Gastrocnemius medialis (tissue), 4 donors: ENCODE results near the gene PLAGL1. TPM values are rescaled to one million over a fixed set of nuclear protein-coding genes. Genes with fewer than 3 reads are reported as not detected.

Source experiments
- ATAC-seq, 2 donors: fragments of 150-250 bp; one replicate each; pipeline ENCODE4 v1.9.1; 2016
- DNase-seq, 2 donors: peaks; one replicate each; pipeline ENCODE4 v3.0.0-alpha.2; 2019
- H3K27ac ChIP-seq, 4 donors: fragments of 200-600 bp; sonication (generic); 1 replicate in 1 of 4; 2 replicates in 3 of 4; pipeline ENCODE4 v1.5.1; 2016 to 2018; ENCODE audit warnings: mild to moderate bottlenecking in 2 of 4, moderate library complexity in 1 of 4
- H3K27me3 ChIP-seq, 3 donors: fragments of 200-600 bp; sonication (generic) in 2 of 3; 1 replicate in 1 of 3; 2 replicates in 2 of 3; pipeline versions ENCODE4 v1.5.1 to v1.6.0; 2016 to 2019; ENCODE audit warnings: mild to moderate bottlenecking in 1 of 3, moderate library complexity in 1 of 3
- H3K36me3 ChIP-seq, 2 donors: fragments of 200-600 bp; sonication (generic) in 1 of 2; one replicate each; pipeline ENCODE4 v1.5.1; 2017 to 2018
- H3K4me1 ChIP-seq, 2 donors: fragments of 200-600 bp; sonication (generic) in 1 of 2; one replicate each; pipeline ENCODE4 v1.5.1; 2016 to 2017; ENCODE audit warnings: mild to moderate bottlenecking in 2 of 2
- H3K4me3 ChIP-seq, 4 donors: fragments of 200-600 bp; sonication (generic) in 3 of 4; 1 replicate in 1 of 4; 2 replicates in 3 of 4; pipeline ENCODE4 v1.5.1; 2016 to 2019; ENCODE audit warnings: mild to moderate bottlenecking in 2 of 4
- H3K9me3 ChIP-seq, 3 donors: fragments of 200-600 bp; sonication (generic) in 2 of 3; 1 replicate in 1 of 3; 2 replicates in 2 of 3; pipeline ENCODE4 v1.5.1; 2016 to 2019
- CTCF ChIP-seq, 5 experiments: fragments of 450-650 bp in 3 of 5; fragments of 200-600 bp in 2 of 5; sonication (generic) in 2 of 5; IDR thresholded peaks in 4 of 5; conservative IDR thresholded peaks in 1 of 5; 1 replicate in 4 of 5; 2 replicates in 1 of 5; pipeline ENCODE4 v1.5.1; 2016 to 2019; ENCODE audit warnings: antibody characterized with exemption in 5 of 5, mild to moderate bottlenecking in 3 of 5, moderate library complexity in 3 of 5
- POLR2A ChIP-seq, 2 donors: fragments of 450-650 bp; IDR thresholded peaks; one replicate each; pipeline ENCODE4 v1.6.1; 2017; ENCODE audit warnings: antibody characterized with exemption in 2 of 2, mild to moderate bottlenecking in 2 of 2, moderate library complexity in 2 of 2
- in situ Hi-C, 4 donors: fragments of 200-750 bp; cut with MboI; loops; one replicate each; pipeline versions ENCODE4 v1.15.0 to v1.8.0; 2017; ENCODE audit warnings: low sequenced_read_pairs in 4 of 4
- intact Hi-C: fragments of 100-400 bp; cut with DNase I; formaldehyde crosslinking; loops from one replicate; pipeline ENCODE4 v1.15.1; 2023; ENCODE audit warnings: low total_unique reads
- total RNA-seq, 4 donors: library from RNA; depleted of rRNA; stranded (reverse); fragments of >200 nt; gene quantifications; one replicate each; pipeline versions ENCODE4 v1.1.0 to v1.2.3, GENCODE V29; 2016

PLAGL1 gene
- total RNA-seq, 4 donors from 2014 or later = 2.4 to 10.9 (median 3.8) TPM

GRCh38 chr6:143986463-143987065 lies 21.5 kb downstream of the PLAGL1 start:
- ATAC-seq (no peak), DNase-seq (no peak)
- Histone ChIP-seq H3K27ac (no peak overlapping the region), H3K4me3 (no peak overlapping the region), H3K9me3 (no peaks in the 10 kb centered on the region), H3K36me3 (no peaks in the 10 kb centered on the region), H3K27me3 (no peaks in the 10 kb centered on the region), H3K4me1 (no peaks in the 10 kb centered on the region)
- in situ Hi-C loops = no loop called here
- TF ChIP-seq POLR2A (IDR thresholded peaks at IDR 0.05) (no peak), CTCF (IDR thresholded peaks at IDR 0.05 in 4 of 5, conservative IDR thresholded peaks at IDR 0.05 in 1 of 5) (no peak)
- intact Hi-C loops = no loop called here

GRCh38 chr6:143984666-143985065 lies 23.4 kb downstream of the PLAGL1 start:
- no peak for ATAC-seq

GRCh38 chr6:143982968-143983367 lies 25.1 kb downstream of the PLAGL1 start:
- no peaks in the 10 kb centered on the region for H3K27me3 ChIP-seq
- in situ Hi-C loops (no loop called here), intact Hi-C loops (no loop called here)
- H3K9me3 ChIP-seq = no peaks in the 10 kb centered on the region
- DNase-seq (no peak), ATAC-seq (no peak)
- H3K4me1 ChIP-seq = no peaks in the 10 kb centered on the region
- no peak overlapping the region for H3K27ac ChIP-seq
- H3K4me3 ChIP-seq = no peak overlapping the region
- TF ChIP-seq POLR2A (IDR thresholded peaks at IDR 0.05) (no peak), CTCF (IDR thresholded peaks at IDR 0.05 in 4 of 5, conservative IDR thresholded peaks at IDR 0.05 in 1 of 5) (no peak)
- H3K36me3 ChIP-seq = no peaks in the 10 kb centered on the region

More at GRCh38 chr6:143984666-143985065, 23.4 kb downstream of the PLAGL1 start:
- no peak overlapping the region for H3K27ac ChIP-seq
- intact Hi-C loops (no loop called here), in situ Hi-C loops (no loop called here)
- H3K4me1 ChIP-seq = no peaks in the 10 kb centered on the region
- no peak for DNase-seq
- H3K4me3 ChIP-seq = no peak overlapping the region
- H3K9me3 ChIP-seq = no peaks in the 10 kb centered on the region
- H3K36me3 ChIP-seq = no peaks in the 10 kb centered on the region
- no peak for TF ChIP-seq POLR2A (IDR thresholded peaks at IDR 0.05)
- TF ChIP-seq CTCF (IDR thresholded peaks at IDR 0.05 in 4 of 5, conservative IDR thresholded peaks at IDR 0.05 in 1 of 5) = no peak
- H3K27me3 ChIP-seq = no peaks in the 10 kb centered on the region

- in situ Hi-C loops (no loop called here), intact Hi-C loops (no loop called here)
- Histone ChIP-seq H3K27me3 (no peaks in the 10 kb centered on the region), H3K4me1 (no peaks in the 10 kb centered on the region), H3K36me3 (no peaks in the 10 kb centered on the region), H3K9me3 (no peaks in the 10 kb centered on the region), H3K4me3 (no peak overlapping the region), H3K27ac (no peak overlapping the region)
- TF ChIP-seq POLR2A (IDR thresholded peaks at IDR 0.05) = no peak
- no peak for ATAC-seq
- no peak for DNase-seq
Measured at GRCh38 chr6:143980921-143981320, 27.1 kb downstream of the PLAGL1 start.

GRCh38 chr6:143976806-143977349 lies 31.2 kb downstream of the PLAGL1 start:
- no peaks in the 10 kb centered on the region for H3K4me1 ChIP-seq
- no peaks in the 10 kb centered on the region for H3K36me3 ChIP-seq
- H3K4me3 ChIP-seq = no peak overlapping the region
- H3K9me3 ChIP-seq = no peaks in the 10 kb centered on the region
- ATAC-seq (no peak), DNase-seq (no peak)
- intact Hi-C loops (no loop called here), in situ Hi-C loops (no loop called here)
- H3K27ac ChIP-seq = no peak overlapping the region
- no peaks in the 10 kb centered on the region for H3K27me3 ChIP-seq
- TF ChIP-seq POLR2A (IDR thresholded peaks at IDR 0.05) = no peak
- TF ChIP-seq CTCF (IDR thresholded peaks at IDR 0.05 in 4 of 5, conservative IDR thresholded peaks at IDR 0.05 in 1 of 5) = no peak
